SK-N-SH (cell line): ENCODE data around the gene SEH1L.

Experiments
- EZH2phosphoT487 ChIP-seq: fragments of 200-600 bp; sonication (generic); IDR thresholded peaks from 2 replicates; pipeline ENCODE4 v1.6.1; 2017; ENCODE audit warnings: low read depth, mixed run types, mild to moderate bottlenecking, antibody characterized with exemption, moderate library complexity, borderline replicate concordance
- GATA2 ChIP-seq: sonication (generic); formaldehyde crosslinking; IDR thresholded peaks from 2 replicates; pipeline ENCODE4 v1.5.0; 2020; ENCODE audit warnings: mild to moderate bottlenecking, missing genetic modification reagents
- RAD21 ChIP-seq: IDR thresholded peaks from 2 replicates; pipeline ENCODE4 v1.6.1; 2012; ENCODE audit warnings: mild to moderate bottlenecking, low read length
- SMC3 ChIP-seq: IDR thresholded peaks from 2 replicates; pipeline ENCODE4 v1.6.1; 2012; ENCODE audit warnings: low read depth, low read length, improper control_type of control experiment
- TCF12 ChIP-seq: IDR thresholded peaks from 2 replicates; pipeline ENCODE4 v1.4.0; 2012
- TF ChIP-seq, protein P1 (sequence below): IDR thresholded peaks from 2 replicates; pipeline ENCODE4; 2012
- TF ChIP-seq, protein P2 (sequence below): fragments of 200-600 bp; sonication (generic); IDR thresholded peaks from 2 replicates; pipeline ENCODE4 v1.6.1; 2017; ENCODE audit warnings: antibody characterized with exemption, mild to moderate bottlenecking, moderate library complexity

DNA sequence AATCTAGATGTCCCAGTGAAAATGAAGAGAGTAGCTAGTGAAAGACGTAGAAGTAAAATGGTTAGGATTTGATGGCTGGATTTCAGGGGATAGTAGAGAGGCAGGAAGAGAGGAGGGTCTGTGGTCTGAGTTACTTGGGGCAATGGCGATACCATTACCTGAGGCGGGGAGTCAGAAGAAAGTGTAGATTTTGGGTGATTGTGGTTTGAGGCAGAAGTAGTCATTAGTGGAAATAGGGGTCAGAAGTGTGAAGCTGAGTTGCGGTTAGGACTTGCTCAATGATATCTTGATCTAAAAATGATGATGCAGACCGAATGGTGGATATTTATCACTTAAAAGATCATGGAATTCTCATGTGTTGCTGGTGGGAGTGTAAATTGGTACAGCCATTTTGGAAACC lies 84.4 kb downstream of the SEH1L start:
- TF ChIP-seq SMC3 (no peak), RAD21 (no peak), EZH2phosphoT487 (no peak), TCF12 (no peak), GATA2 (CRISPR knock-in tag) (no peak)
- TF ChIP-seq, protein P1, sequence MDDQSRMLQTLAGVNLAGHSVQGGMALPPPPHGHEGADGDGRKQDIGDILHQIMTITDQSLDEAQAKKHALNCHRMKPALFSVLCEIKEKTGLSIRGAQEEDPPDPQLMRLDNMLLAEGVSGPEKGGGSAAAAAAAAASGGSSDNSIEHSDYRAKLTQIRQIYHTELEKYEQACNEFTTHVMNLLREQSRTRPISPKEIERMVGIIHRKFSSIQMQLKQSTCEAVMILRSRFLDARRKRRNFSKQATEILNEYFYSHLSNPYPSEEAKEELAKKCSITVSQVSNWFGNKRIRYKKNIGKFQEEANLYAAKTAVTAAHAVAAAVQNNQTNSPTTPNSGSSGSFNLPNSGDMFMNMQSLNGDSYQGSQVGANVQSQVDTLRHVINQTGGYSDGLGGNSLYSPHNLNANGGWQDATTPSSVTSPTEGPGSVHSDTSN, result no peak
- TF ChIP-seq, protein P2, sequence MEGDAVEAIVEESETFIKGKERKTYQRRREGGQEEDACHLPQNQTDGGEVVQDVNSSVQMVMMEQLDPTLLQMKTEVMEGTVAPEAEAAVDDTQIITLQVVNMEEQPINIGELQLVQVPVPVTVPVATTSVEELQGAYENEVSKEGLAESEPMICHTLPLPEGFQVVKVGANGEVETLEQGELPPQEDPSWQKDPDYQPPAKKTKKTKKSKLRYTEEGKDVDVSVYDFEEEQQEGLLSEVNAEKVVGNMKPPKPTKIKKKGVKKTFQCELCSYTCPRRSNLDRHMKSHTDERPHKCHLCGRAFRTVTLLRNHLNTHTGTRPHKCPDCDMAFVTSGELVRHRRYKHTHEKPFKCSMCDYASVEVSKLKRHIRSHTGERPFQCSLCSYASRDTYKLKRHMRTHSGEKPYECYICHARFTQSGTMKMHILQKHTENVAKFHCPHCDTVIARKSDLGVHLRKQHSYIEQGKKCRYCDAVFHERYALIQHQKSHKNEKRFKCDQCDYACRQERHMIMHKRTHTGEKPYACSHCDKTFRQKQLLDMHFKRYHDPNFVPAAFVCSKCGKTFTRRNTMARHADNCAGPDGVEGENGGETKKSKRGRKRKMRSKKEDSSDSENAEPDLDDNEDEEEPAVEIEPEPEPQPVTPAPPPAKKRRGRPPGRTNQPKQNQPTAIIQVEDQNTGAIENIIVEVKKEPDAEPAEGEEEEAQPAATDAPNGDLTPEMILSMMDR, result no peak
